IMR-90 (cell line): ENCODE data around the gene ROCK2. TPM values are rescaled to one million over a fixed set of nuclear protein-coding genes. Genes with fewer than 3 reads are reported as not detected.
A peak's percentile ranks its signal among the peaks of the same experiment; 100 is the strongest.

Experiments
- ATAC-seq: fragments of 200-7000 bp; cut with Tn5 transposase; 2 replicates; pipeline ENCODE4 v1.9.1; 2020; ENCODE audit warnings: low read depth, mild to moderate bottlenecking, moderate library complexity
- BruUV-seq: library from RNA; stranded (reverse); fragments of 400-500 nt; replicated peaks from 2 replicates; lab custom pipeline; 2021; lab: Mats Ljungman, UMichigan
- CTCF ChIA-PET: fragments of 300-600 bp; formaldehyde crosslinking; extraction: SDS; loops from one replicate; lab custom pipeline; 2021; ENCODE audit warnings: antibody characterized with exemption; lab: Yijun Ruan, JAX
- POLR2A ChIA-PET: fragments of 300-600 bp; sonication (Branson Sonifier 250); formaldehyde crosslinking; loops from one replicate; lab custom pipeline; 2022; ENCODE audit warnings: antibody characterized with exemption; ENCODE audit not compliant: unreplicated experiment; lab: Charles Lee
- DNase-seq: peaks from one replicate; pipeline ENCODE4 v3.0.0; 2013
- H2AFZ ChIP-seq: replicated peaks from 2 replicates; pipeline ENCODE3; 2013; ENCODE audit warnings: low read length, mild to moderate bottlenecking; ENCODE audit not compliant: poor library complexity
- H2AK5ac ChIP-seq: 2 replicates; pipeline ENCODE4 v1.6.1; 2013; ENCODE audit warnings: low read depth, low read length, inconsistent platforms
- H2AK9ac ChIP-seq: replicated peaks from 2 replicates; pipeline ENCODE3; 2013; ENCODE audit warnings: mild to moderate bottlenecking, low read depth, low read length, moderate library complexity; ENCODE audit not compliant: poor library complexity
- H2BK120ac ChIP-seq: 2 replicates; pipeline ENCODE4 v1.6.1; 2013; ENCODE audit warnings: low read depth, low read length, inconsistent platforms
- H2BK15ac ChIP-seq: 3 replicates; pipeline ENCODE4 v1.6.1; 2013; ENCODE audit warnings: low read depth, low read length, inconsistent platforms
- H2BK20ac ChIP-seq: 2 replicates; pipeline ENCODE4 v1.6.1; 2013; ENCODE audit warnings: low read depth, mild to moderate bottlenecking, inconsistent platforms, low read length, moderate library complexity
- H2BK5ac ChIP-seq: 2 replicates; pipeline ENCODE4 v1.6.1; 2013; ENCODE audit warnings: mild to moderate bottlenecking, low read depth, low read length, inconsistent platforms; ENCODE audit not compliant: poor library complexity, severe bottlenecking
- H3K14ac ChIP-seq: replicated peaks from 2 replicates; pipeline ENCODE4 v1.6.1; 2013; ENCODE audit warnings: low read depth, low read length, inconsistent platforms
- H3K18ac ChIP-seq: 2 replicates; pipeline ENCODE4 v1.6.1; 2013; ENCODE audit warnings: low read depth, low read length, control low read depth
- H3K23ac ChIP-seq: 2 replicates; pipeline ENCODE4 v1.6.1; 2013; ENCODE audit warnings: low read depth, low read length, inconsistent platforms
- H3K27ac ChIP-seq: 2 replicates; pipeline ENCODE4 v1.5.1; 2013; ENCODE audit warnings: mild to moderate bottlenecking, control low read depth, low read length; ENCODE audit not compliant: insufficient read depth
- H3K27me3 ChIP-seq: 2 replicates; pipeline ENCODE4 v1.6.1; 2013; ENCODE audit warnings: low read length; ENCODE audit not compliant: control insufficient read depth, insufficient read depth
- H3K36me3 ChIP-seq: 2 replicates; pipeline ENCODE4 v1.6.1; 2013; ENCODE audit warnings: low read length, mixed read lengths; ENCODE audit not compliant: control insufficient read depth, insufficient read depth
- H3K4ac ChIP-seq: 2 replicates; pipeline ENCODE4 v1.6.1; 2013; ENCODE audit warnings: low read depth, low read length, inconsistent platforms
- H3K4me1 ChIP-seq: 2 replicates; pipeline ENCODE4 v1.6.1; 2013; ENCODE audit warnings: low read length, mixed read lengths; ENCODE audit not compliant: control insufficient read depth, insufficient read depth
- H3K4me2 ChIP-seq: 2 replicates; pipeline ENCODE4 v1.6.1; 2013; ENCODE audit warnings: low read depth, mild to moderate bottlenecking, control low read depth, low read length, moderate library complexity
- H3K4me3 ChIP-seq: 2 replicates; pipeline ENCODE4 v1.5.1; 2013; ENCODE audit warnings: low read depth, mild to moderate bottlenecking, control low read depth, low read length, moderate library complexity; ENCODE audit not compliant: insufficient read depth
- H3K56ac ChIP-seq: 2 replicates; pipeline ENCODE4 v1.6.1; 2013; ENCODE audit warnings: low read length, inconsistent platforms; ENCODE audit not compliant: insufficient read depth; ENCODE audit errors: extremely low read depth
- H3K79me1 ChIP-seq, 2 experiments: 2 replicates each; pipeline ENCODE4 v1.6.1; 2013; ENCODE audit warnings: low read length in 2 of 2, inconsistent platforms in 1 of 2, low read depth in 1 of 2
- H3K9ac ChIP-seq: 2 replicates; pipeline ENCODE4 v1.6.1; 2013; ENCODE audit warnings: low read depth, low read length, control low read depth
- H3K9me1 ChIP-seq: 2 replicates; pipeline ENCODE4 v1.6.1; 2013; ENCODE audit warnings: low read length, inconsistent platforms; ENCODE audit not compliant: insufficient read depth
- H3K9me3 ChIP-seq: 2 replicates; pipeline ENCODE4 v1.6.1; 2013; ENCODE audit warnings: low read length; ENCODE audit not compliant: control insufficient read depth, insufficient read depth
- H4K20me1 ChIP-seq: 2 replicates; pipeline ENCODE4 v1.6.1; 2013; ENCODE audit warnings: low read length, inconsistent platforms; ENCODE audit not compliant: insufficient read depth
- H4K5ac ChIP-seq: 2 replicates; pipeline ENCODE4 v1.6.1; 2013; ENCODE audit warnings: mild to moderate bottlenecking, low read depth, low read length, control low read depth
- H4K8ac ChIP-seq, 2 experiments: 2 replicates each; pipeline ENCODE4 v1.6.1; 2013; ENCODE audit warnings: low read depth in 2 of 2, low read length in 2 of 2, control low read depth in 1 of 2, inconsistent platforms in 1 of 2
- H4K91ac ChIP-seq: 2 replicates; pipeline ENCODE4 v1.6.1; 2013; ENCODE audit warnings: low read depth, low read length, inconsistent platforms; ENCODE audit not compliant: insufficient read depth
- BHLHE40 ChIP-seq: fragments of 150-350 bp; IDR thresholded peaks from 2 replicates; pipeline ENCODE4 v1.6.1; 2016; ENCODE audit warnings: mild to moderate bottlenecking, low read depth, low read length
- CEBPB ChIP-seq: IDR thresholded peaks from 2 replicates; pipeline ENCODE4 v1.6.1; 2012; ENCODE audit warnings: low read depth, low read length, improper control_type of control experiment
- CHD1 ChIP-seq: IDR thresholded peaks from 2 replicates; pipeline ENCODE4 v1.6.1; 2012; ENCODE audit warnings: low read depth, low read length, improper control_type of control experiment
- FOS ChIP-seq: fragments of 150-350 bp; IDR thresholded peaks from 2 replicates; pipeline ENCODE4 v1.6.1; 2016; ENCODE audit warnings: low read depth, low read length
- MAFK ChIP-seq: IDR thresholded peaks from 2 replicates; pipeline ENCODE4 v1.6.1; 2012; ENCODE audit warnings: low read depth, low read length, improper control_type of control experiment
- MAZ ChIP-seq: IDR thresholded peaks from 2 replicates; pipeline ENCODE4 v1.6.1; 2012; ENCODE audit warnings: low read depth, mild to moderate bottlenecking, low read length, improper control_type of control experiment, moderate library complexity, borderline replicate concordance
- MXI1 ChIP-seq: IDR thresholded peaks from 2 replicates; pipeline ENCODE4 v1.6.1; 2012; ENCODE audit warnings: low read depth, mild to moderate bottlenecking, low read length, moderate library complexity, borderline replicate concordance
- NFE2L2 ChIP-seq: fragments of 150-350 bp; IDR thresholded peaks from 2 replicates; pipeline ENCODE4 v1.6.1; 2016; ENCODE audit warnings: low read depth, mild to moderate bottlenecking, low read length
- POLR2A ChIP-seq: IDR thresholded peaks from 2 replicates; pipeline ENCODE4 v1.6.1; 2012; ENCODE audit warnings: mild to moderate bottlenecking, low read depth, low read length
- RAD21 ChIP-seq: IDR thresholded peaks from 2 replicates; pipeline ENCODE4 v1.6.1; 2012; ENCODE audit warnings: low read length, improper control_type of control experiment
- RCOR1 ChIP-seq: IDR thresholded peaks from 2 replicates; pipeline ENCODE4 v1.6.1; 2012; ENCODE audit warnings: mild to moderate bottlenecking, low read length, improper control_type of control experiment; ENCODE audit not compliant: insufficient replicate concordance
- RFX5 ChIP-seq: IDR thresholded peaks from 2 replicates; pipeline ENCODE4 v1.8.0; 2012; ENCODE audit warnings: low read depth, mild to moderate bottlenecking, low read length, moderate library complexity
- SMC3 ChIP-seq: fragments of 150-350 bp; IDR thresholded peaks from 2 replicates; pipeline ENCODE4 v1.6.1; 2016; ENCODE audit warnings: low read depth, mild to moderate bottlenecking, antibody characterized with exemption, low read length, moderate library complexity
- WGBS, 2 experiments: methylation state at CpG; one replicate each; pipeline versions ENCODE4 v1.1.5 to v1.1.7; 2013; ENCODE audit warnings: missing lambda C conversion rate in 2 of 2; ENCODE audit not compliant: insufficient read length in 1 of 2; ENCODE audit errors: extremely low coverage in 2 of 2; 5-methylcytosine and 5-hydroxymethylcytosine counted together
- dilution Hi-C: fragments of 300-500 bp; cut with HindIII; formaldehyde crosslinking; loops from one replicate; pipeline ENCODE4 v1.14.3; 2018; ENCODE audit warnings: low sequenced_read_pairs; ENCODE audit not compliant: unreplicated experiment
- in situ Hi-C: fragments of 300-500 bp; cut with MboI; formaldehyde crosslinking; loops from 3 replicates; pipeline ENCODE4 v1.14.3; 2019; ENCODE audit warnings: low sequenced_read_pairs, inconsistent platforms, mixed read lengths
- intact Hi-C: fragments of 100-400 bp; cut with micrococcal nuclease; formaldehyde crosslinking; loops from 2 replicates; pipeline ENCODE4 v1.10.0; 2022
- polyA plus RNA-seq, 3 experiments: library from polyadenylated mRNA; depleted of rRNA; stranded (reverse); fragments of >200 nt; gene quantifications; 2 replicates each; pipeline ENCODE4 v1.2.3, GENCODE V29; 2012; ENCODE audit warnings: low replicate concordance in 1 of 3
- total RNA-seq: library from RNA; depleted of rRNA; stranded (reverse); fragments of >200 nt; gene quantifications from 2 replicates; pipeline ENCODE4 v1.2.3, GENCODE V29; 2012
- TF ChIP-seq, protein P1 (sequence below): conservative IDR thresholded peaks from 2 replicates; pipeline ENCODE4 v1.5.1; 2012; ENCODE audit warnings: mild to moderate bottlenecking, low read depth, low read length, improper control_type of control experiment
- TF ChIP-seq, protein P2 (sequence below): fragments of 150-350 bp; IDR thresholded peaks from 2 replicates; pipeline ENCODE4 v1.6.1; 2016; ENCODE audit warnings: low read depth, mild to moderate bottlenecking, low read length, moderate library complexity, borderline replicate concordance
- TF ChIP-seq, protein P3 (sequence below): fragments of 150-350 bp; IDR thresholded peaks from 2 replicates; pipeline ENCODE4 v1.6.1; 2017; ENCODE audit warnings: mild to moderate bottlenecking, antibody characterized with exemption, low read length, low read depth

The ROCK2 gene
- total and polyA plus RNA-seq, 2 of the 4 experiments (the other 2 are of a cell fraction): 9.0 to 28.3 TPM

DNA sequence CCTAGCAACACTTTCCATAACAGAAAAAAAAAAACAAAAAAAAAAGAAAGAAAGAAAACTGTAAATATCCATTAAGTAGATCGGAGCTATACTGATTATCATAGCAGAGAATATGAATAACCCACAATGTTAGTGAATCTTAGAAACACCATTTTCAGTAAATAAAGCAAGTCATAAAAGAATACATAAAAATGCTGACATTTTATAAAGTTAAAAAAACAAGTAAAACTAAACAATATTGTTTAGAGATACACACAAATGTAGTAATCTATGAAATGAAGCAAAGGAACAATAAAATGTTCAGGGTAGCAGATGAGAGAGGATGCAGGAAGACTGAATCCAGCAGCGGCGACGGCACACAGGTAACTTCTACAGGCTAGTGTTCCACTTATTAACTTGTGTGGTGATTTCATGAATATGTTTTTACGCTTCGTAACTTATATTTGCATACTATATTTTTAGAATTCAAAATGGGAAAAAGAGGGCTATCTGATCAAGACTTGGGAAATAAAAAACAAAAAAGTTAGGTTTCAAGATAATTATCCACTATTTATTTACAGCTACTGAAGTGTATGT is 4.8 kb downstream of the ROCK2 start:
- peaks cover 0 to 9% of the 10 kb centered on the region in 2 experiments; a peak in 3 of 4 replicates for H3K79me1 ChIP-seq
- H2BK15ac ChIP-seq: no peak overlapping the region
- POLR2A ChIA-PET: no interaction called here
- no peak overlapping the region for H2AFZ ChIP-seq
- no peak overlapping the region for H2AK9ac ChIP-seq
- in situ Hi-C loops (no loop called here), intact Hi-C loops (loop anchor here (5.0 kb wide), 4 partner anchors 32 to 147 kb away; no protein-coding TSS in a partner anchor), dilution Hi-C loops (no loop called here)
- no peak overlapping the region for H3K27ac ChIP-seq
- H3K4me1 ChIP-seq: peaks cover 2% of the 10 kb centered on the region
- no peak overlapping the region for H2BK5ac ChIP-seq
- H3K36me3 ChIP-seq: no peaks in the 10 kb centered on the region
- no peak overlapping the region for H2BK20ac ChIP-seq
- TF ChIP-seq RFX5: no peak
- TF ChIP-seq RAD21: no peak
- TF ChIP-seq RCOR1: no peak
- TF ChIP-seq, protein P1, sequence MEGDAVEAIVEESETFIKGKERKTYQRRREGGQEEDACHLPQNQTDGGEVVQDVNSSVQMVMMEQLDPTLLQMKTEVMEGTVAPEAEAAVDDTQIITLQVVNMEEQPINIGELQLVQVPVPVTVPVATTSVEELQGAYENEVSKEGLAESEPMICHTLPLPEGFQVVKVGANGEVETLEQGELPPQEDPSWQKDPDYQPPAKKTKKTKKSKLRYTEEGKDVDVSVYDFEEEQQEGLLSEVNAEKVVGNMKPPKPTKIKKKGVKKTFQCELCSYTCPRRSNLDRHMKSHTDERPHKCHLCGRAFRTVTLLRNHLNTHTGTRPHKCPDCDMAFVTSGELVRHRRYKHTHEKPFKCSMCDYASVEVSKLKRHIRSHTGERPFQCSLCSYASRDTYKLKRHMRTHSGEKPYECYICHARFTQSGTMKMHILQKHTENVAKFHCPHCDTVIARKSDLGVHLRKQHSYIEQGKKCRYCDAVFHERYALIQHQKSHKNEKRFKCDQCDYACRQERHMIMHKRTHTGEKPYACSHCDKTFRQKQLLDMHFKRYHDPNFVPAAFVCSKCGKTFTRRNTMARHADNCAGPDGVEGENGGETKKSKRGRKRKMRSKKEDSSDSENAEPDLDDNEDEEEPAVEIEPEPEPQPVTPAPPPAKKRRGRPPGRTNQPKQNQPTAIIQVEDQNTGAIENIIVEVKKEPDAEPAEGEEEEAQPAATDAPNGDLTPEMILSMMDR: no peak
- TF ChIP-seq MAFK: no peak
- no peak for TF ChIP-seq CHD1
- TF ChIP-seq, protein P2, sequence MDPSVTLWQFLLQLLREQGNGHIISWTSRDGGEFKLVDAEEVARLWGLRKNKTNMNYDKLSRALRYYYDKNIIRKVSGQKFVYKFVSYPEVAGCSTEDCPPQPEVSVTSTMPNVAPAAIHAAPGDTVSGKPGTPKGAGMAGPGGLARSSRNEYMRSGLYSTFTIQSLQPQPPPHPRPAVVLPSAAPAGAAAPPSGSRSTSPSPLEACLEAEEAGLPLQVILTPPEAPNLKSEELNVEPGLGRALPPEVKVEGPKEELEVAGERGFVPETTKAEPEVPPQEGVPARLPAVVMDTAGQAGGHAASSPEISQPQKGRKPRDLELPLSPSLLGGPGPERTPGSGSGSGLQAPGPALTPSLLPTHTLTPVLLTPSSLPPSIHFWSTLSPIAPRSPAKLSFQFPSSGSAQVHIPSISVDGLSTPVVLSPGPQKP: no peak
- no peak for TF ChIP-seq FOS
- no peak for TF ChIP-seq CEBPB
- TF ChIP-seq BHLHE40: no peak
- no peak for TF ChIP-seq MXI1
- TF ChIP-seq POLR2A: no peak
- TF ChIP-seq, protein P3, sequence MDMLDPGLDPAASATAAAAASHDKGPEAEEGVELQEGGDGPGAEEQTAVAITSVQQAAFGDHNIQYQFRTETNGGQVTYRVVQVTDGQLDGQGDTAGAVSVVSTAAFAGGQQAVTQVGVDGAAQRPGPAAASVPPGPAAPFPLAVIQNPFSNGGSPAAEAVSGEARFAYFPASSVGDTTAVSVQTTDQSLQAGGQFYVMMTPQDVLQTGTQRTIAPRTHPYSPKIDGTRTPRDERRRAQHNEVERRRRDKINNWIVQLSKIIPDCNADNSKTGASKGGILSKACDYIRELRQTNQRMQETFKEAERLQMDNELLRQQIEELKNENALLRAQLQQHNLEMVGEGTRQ: no peak
- no peak for TF ChIP-seq NFE2L2
- no peak for TF ChIP-seq SMC3
- TF ChIP-seq MAZ: no peak
- no peak overlapping the region for H3K18ac ChIP-seq
- H4K5ac ChIP-seq: no peak overlapping the region
- ATAC-seq (no peak), DNase-seq (no peak)
- no peak overlapping the region for H2AK5ac ChIP-seq
- CTCF ChIA-PET: interaction anchor here (0.6 kb wide), 1 partner anchor 15 kb away, joined by 4 read pairs; no protein-coding TSS in a partner anchor
- no peaks in the 10 kb centered on the region for H3K9me3 ChIP-seq
- H3K9me1 ChIP-seq: 0 out of 2 replicates have a peak, but pooled peaks cover 2% of the 10 kb centered on the region
- peak overlapping the region; percentile 21; the same call in 1 of the 2 replicates for H3K23ac ChIP-seq
- no peak overlapping the region for H3K4ac ChIP-seq
- no peak overlapping the region for H4K91ac ChIP-seq
- WGBS, 2 experiments: no CpG with 5 or more reads among the region's 6 CpGs
- no peak overlapping the region for H3K4me3 ChIP-seq
- H3K4me2 ChIP-seq: no peak overlapping the region
- no peak overlapping the region for H3K56ac ChIP-seq
- BruUV-seq: no TSS peak
- H2BK120ac ChIP-seq: no peak overlapping the region
- peaks cover 77% of the 10 kb centered on the region for H4K20me1 ChIP-seq
- no peak overlapping the region for H4K8ac ChIP-seq
- H3K14ac ChIP-seq: no peak overlapping the region
- H3K27me3 ChIP-seq: no peaks in the 10 kb centered on the region
- H3K9ac ChIP-seq: no peak overlapping the region
